ENCODE measurements around the gene CORO7. TPM values are rescaled to one million over a fixed set of nuclear protein-coding genes. Genes with fewer than 3 reads are reported as not detected.

Gene CORO7
- polyA plus RNA-seq, 1 of the 3 experiments (the other 2 are of a cell fraction) = 25.8 TPM

Small RNAs within 50 kb of the gene (small RNA-seq; reads per million reads assigned to genes)
- gene AC012676.2 = 0 reads per million in 7 experiments

Other genes starting within 250 kb of the CORO7 start
- gene SRL, start 174.5 kb downstream of the CORO7 start, polyA plus RNA-seq (2012; rRNA removed) = not detected in 2 replicates
- 8.8 and 13.1 TPM in 2 replicates for gene TFAP4, start 143.6 kb downstream of the CORO7 start, polyA plus RNA-seq (2012; rRNA removed)
- 3.3 and 6.5 TPM in 2 replicates for gene GLIS2, start 100.5 kb downstream of the CORO7 start, polyA plus RNA-seq (2012; rRNA removed)
- gene PAM16, start 65.3 kb downstream of the CORO7 start, polyA plus RNA-seq (2012; rRNA removed) = 96.3 and 96.4 TPM in 2 replicates
- 11.4 and 37.4 TPM in 2 replicates for gene VASN, start 44.7 kb downstream of the CORO7 start, polyA plus RNA-seq (2012; rRNA removed)
- gene DNAJA3, start 9.3 kb upstream of the CORO7 start, polyA plus RNA-seq (2012; rRNA removed) = 48.7 and 52.6 TPM in 2 replicates
- gene NMRAL1, start 58.0 kb upstream of the CORO7 start, polyA plus RNA-seq (2012; rRNA removed) = 99.9 and 102 TPM in 2 replicates
- 65.1 and 75.5 TPM in 2 replicates for gene HMOX2, start 59.8 kb upstream of the CORO7 start, polyA plus RNA-seq (2012; rRNA removed)
- 19.4 and 30.2 TPM in 2 replicates for gene CDIP1, start 122.2 kb upstream of the CORO7 start, polyA plus RNA-seq (2012; rRNA removed)
- 0.05 TPM in 2 replicates for gene C16orf96, start 139.7 kb upstream of the CORO7 start, polyA plus RNA-seq (2012; rRNA removed)
- gene UBALD1, start 198.3 kb upstream of the CORO7 start, polyA plus RNA-seq (2012; rRNA removed) = 13.0 and 16.7 TPM in 2 replicates
- 5.5 and 13.3 TPM in 2 replicates for gene MGRN1, start 208.2 kb upstream of the CORO7 start, polyA plus RNA-seq (2012; rRNA removed)

Data from SK-N-SH (cell line).